Naive thymus-derived CD8-positive, alpha-beta T cell (primary cell): Measurements from ENCODE around the gene SIPA1L3. TPM values are rescaled to one million over a fixed set of nuclear protein-coding genes. Genes with fewer than 3 reads are reported as not detected.

ENCODE experiments used
- ATAC-seq, 2 donors: fragments of 150-1000 bp; cut with Tn5 transposase in 1 of 2; sonication (Bioruptor Pico), chemical (Tn5 transposase) in 1 of 2; 1 replicate in 1 of 2; 2 replicates in 1 of 2; pipeline ENCODE4 v1.10.0; 2021; ENCODE audit warnings: mild to moderate bottlenecking in 2 of 2, moderate library complexity in 2 of 2
- POLR2A ChIA-PET: fragments of 350-600 bp; sonication (Branson Sonifier 250); formaldehyde crosslinking; loops from one replicate; lab custom pipeline; 2021; ENCODE audit warnings: antibody characterized with exemption; lab: Charles Lee
- DNase-seq, 10 donors: peaks; one replicate each; pipeline versions ENCODE4 v3.0.0 to v3.0.0-alpha.2; 2020 to 2022
- H3K27ac Mint-ChIP-seq, 10 donors: one replicate each; pipeline ENCODE4 v1.8.0; 2020 to 2022; ENCODE audit warnings: mild to moderate bottlenecking in 10 of 10, mixed read lengths in 10 of 10, moderate library complexity in 4 of 10, inconsistent platforms in 1 of 10
- H3K27me3 Mint-ChIP-seq, 5 donors: one replicate each; pipeline ENCODE4 v1.8.0; 2021 to 2022; ENCODE audit warnings: mixed read lengths in 5 of 5
- H3K36me3 Mint-ChIP-seq, 3 donors: one replicate each; pipeline ENCODE4 v1.8.0; 2020 to 2022; ENCODE audit warnings: mixed read lengths in 3 of 3, mild to moderate bottlenecking in 2 of 3, inconsistent platforms in 1 of 3
- H3K4me1 Mint-ChIP-seq, 4 donors: one replicate each; pipeline ENCODE4 v1.8.0; 2021 to 2022; ENCODE audit warnings: mixed read lengths in 4 of 4
- H3K4me3 Mint-ChIP-seq, 10 donors: one replicate each; pipeline ENCODE4 v1.8.0; 2020 to 2022; ENCODE audit warnings: mild to moderate bottlenecking in 10 of 10, mixed read lengths in 10 of 10, moderate library complexity in 6 of 10, inconsistent platforms in 1 of 10
- H3K9me3 Mint-ChIP-seq, 9 donors: one replicate each; pipeline ENCODE4 v1.8.0; 2020 to 2022; ENCODE audit warnings: mixed read lengths in 9 of 9, mild to moderate bottlenecking in 3 of 9, inconsistent platforms in 1 of 9, moderate library complexity in 1 of 9
- polyA plus RNA-seq, 3 donors: library from polyadenylated mRNA; unstranded; fragments of 300-500 nt; fragmentation: Illumina TruSeq; gene quantifications; one replicate each; pipeline ENCODE4 v1.2.3, GENCODE V29; 2021
- total RNA-seq, 8 experiments: library from RNA in 2 of 8; stranded (reverse) in 2 of 8; gene quantifications; one replicate each; pipeline ENCODE4 v1.2.3 and lab custom pipeline; 2021 to 2026

SIPA1L3 gene
- total and polyA plus RNA-seq, 5 experiments from 2014 or later, result 0.66 to 34.5 (median 1.6) TPM

- POLR2A ChIA-PET, result no interaction called here
- H3K27ac Mint-ChIP-seq, result peak overlapping the region in 1 of 10 donors; percentile 19
- H3K9me3 Mint-ChIP-seq, result no peaks in the 10 kb centered on the region
- H3K4me3 Mint-ChIP-seq, result no peak overlapping the region
- H3K27me3 Mint-ChIP-seq, result peaks cover 22 to 65% (median 38%) of the 10 kb centered on the region in 5 donors
- H3K36me3 Mint-ChIP-seq, result no peaks in the 10 kb centered on the region
- peaks cover 5 to 14% (median 10%) of the 10 kb centered on the region in 4 donors for H3K4me1 Mint-ChIP-seq
- DNase-seq, result no peak
- no peak for ATAC-seq
Observed at GRCh38 chr19:38231918-38232317, 324.9 kb downstream of the SIPA1L3 start.

- POLR2A ChIA-PET, result interaction anchor here (0.7 to 1.0 kb wide), 2 partner anchors 10 to 330 kb away, joined by 3 to 4 read pairs; no protein-coding TSS in a partner anchor
- Mint-ChIP-seq H3K4me1 (peaks cover 3 to 5% (median 3%) of the 10 kb centered on the region in 4 donors), H3K9me3 (no peaks in the 10 kb centered on the region), H3K27me3 (peaks cover 17 to 49% (median 27%) of the 10 kb centered on the region in 5 donors), H3K27ac (peak overlapping the region in 2 of 10 donors; percentile 22 to 51), H3K36me3 (no peaks in the 10 kb centered on the region), H3K4me3 (no peak overlapping the region)
- ATAC-seq (peak in 1 of 2 donors; percentile 42), DNase-seq (peak; percentile 25 to 82 (median 58))
Observed at GRCh38 chr19:38233740-38234251, 326.8 kb downstream of the SIPA1L3 start.

GRCh38 chr19:38234615-38235014 is 327.6 kb downstream of the SIPA1L3 start:
- Mint-ChIP-seq H3K36me3 (no peaks in the 10 kb centered on the region), H3K9me3 (no peaks in the 10 kb centered on the region), H3K4me3 (no peak overlapping the region), H3K27ac (no peak overlapping the region), H3K27me3 (peaks cover 17 to 45% (median 25%) of the 10 kb centered on the region in 5 donors), H3K4me1 (peaks cover 0 to 4% (median 2%) of the 10 kb centered on the region in 4 donors)
- POLR2A ChIA-PET, result interaction anchor here (0.6 to 0.7 kb wide), 4 partner anchors 13 to 331 kb away, joined by 3 to 7 read pairs (median 5); no protein-coding TSS in a partner anchor
- no peak for DNase-seq
- ATAC-seq, result no peak

- POLR2A ChIA-PET, result no interaction called here
- no peak for DNase-seq
Observed at GRCh38 chr19:38239816-38240215, 332.8 kb downstream of the SIPA1L3 start.

GRCh38 chr19:38243279-38243673 is 336.3 kb downstream of the SIPA1L3 start:
- DNase-seq, result no peak
- H3K27me3 Mint-ChIP-seq, result peaks cover 0 to 10% (median 6%) of the 10 kb centered on the region in 5 donors
- peak overlapping the region in 4 of 10 donors; percentile 6 to 58 (median 40) for H3K4me3 Mint-ChIP-seq
- peak overlapping the region in 3 of 10 donors; percentile 8 to 35 (median 27) for H3K27ac Mint-ChIP-seq
- no peak for ATAC-seq
- no peaks in the 10 kb centered on the region for H3K36me3 Mint-ChIP-seq
- POLR2A ChIA-PET, result interaction anchor here (0.6 to 2.3 kb wide), 9 partner anchors 10 to 153 kb away, joined by 3 to 19 read pairs (median 3); partner anchors contain the start of genes CATSPERG, PSMD8 and SPINT2
- H3K4me1 Mint-ChIP-seq, result peaks cover 2 to 6% (median 4%) of the 10 kb centered on the region in 4 donors
- H3K9me3 Mint-ChIP-seq, result no peaks in the 10 kb centered on the region

More at GRCh38 chr19:38239816-38240215, 332.8 kb downstream of the SIPA1L3 start:
- Mint-ChIP-seq H3K36me3 (no peaks in the 10 kb centered on the region), H3K27me3 (peaks cover 3 to 15% (median 9%) of the 10 kb centered on the region in 5 donors), H3K4me1 (peaks cover 2 to 6% (median 4%) of the 10 kb centered on the region in 4 donors), H3K27ac (no peak overlapping the region), H3K9me3 (no peaks in the 10 kb centered on the region), H3K4me3 (no peak overlapping the region)
- ATAC-seq, result no peak

- no peak overlapping the region for H3K27ac Mint-ChIP-seq
- no peaks in the 10 kb centered on the region for H3K36me3 Mint-ChIP-seq
- ATAC-seq (no peak), DNase-seq (no peak)
- H3K27me3 Mint-ChIP-seq, result peaks cover 0 to 5% (median 0%) of the 10 kb centered on the region in 5 donors
- no peak overlapping the region for H3K4me3 Mint-ChIP-seq
- POLR2A ChIA-PET, result no interaction called here
- no peaks in the 10 kb centered on the region for H3K9me3 Mint-ChIP-seq
- H3K4me1 Mint-ChIP-seq, result peaks cover 2 to 6% (median 4%) of the 10 kb centered on the region in 4 donors
Observed at GRCh38 chr19:38245826-38246498, 339.0 kb downstream of the SIPA1L3 start.

- POLR2A ChIA-PET, result interaction anchor here (0.6 kb wide), 1 partner anchor 9 kb away, joined by 4 read pairs; no protein-coding TSS in a partner anchor
- H3K4me3 Mint-ChIP-seq, result no peak overlapping the region
- H3K4me1 Mint-ChIP-seq, result peaks cover 2 to 14% (median 8%) of the 10 kb centered on the region in 4 donors
- no peak for ATAC-seq
- H3K36me3 Mint-ChIP-seq, result no peaks in the 10 kb centered on the region
- peaks cover 0 to 11% (median 0%) of the 10 kb centered on the region in 5 donors for H3K27me3 Mint-ChIP-seq
- H3K27ac Mint-ChIP-seq, result no peak overlapping the region
- no peaks in the 10 kb centered on the region for H3K9me3 Mint-ChIP-seq
- no peak for DNase-seq
Observed at GRCh38 chr19:38247126-38247525, 340.1 kb downstream of the SIPA1L3 start.

- POLR2A ChIA-PET, result interaction anchor here (0.5 kb wide), 1 partner anchor 13 kb away, joined by 6 read pairs; no protein-coding TSS in a partner anchor
- DNase-seq, result no peak
Observed at GRCh38 chr19:38247734-38248268, 340.8 kb downstream of the SIPA1L3 start.

GRCh38 chr19:38248421-38248820 is 341.4 kb downstream of the SIPA1L3 start:
- no peak overlapping the region for H3K4me3 Mint-ChIP-seq
- no peaks in the 10 kb centered on the region for H3K36me3 Mint-ChIP-seq
- POLR2A ChIA-PET, result no interaction called here
- H3K27ac Mint-ChIP-seq, result no peak overlapping the region
- H3K9me3 Mint-ChIP-seq, result no peaks in the 10 kb centered on the region
- H3K27me3 Mint-ChIP-seq, result peaks cover 0 to 11% (median 0%) of the 10 kb centered on the region in 5 donors
- H3K4me1 Mint-ChIP-seq, result peaks cover 2 to 18% (median 10%) of the 10 kb centered on the region in 4 donors
- no peak for DNase-seq
- ATAC-seq, result no peak

More at GRCh38 chr19:38247734-38248268, 340.8 kb downstream of the SIPA1L3 start:
- H3K27me3 Mint-ChIP-seq, result peaks cover 0 to 11% (median 0%) of the 10 kb centered on the region in 5 donors
- peaks cover 2 to 15% (median 10%) of the 10 kb centered on the region in 4 donors for H3K4me1 Mint-ChIP-seq
- no peak overlapping the region for H3K27ac Mint-ChIP-seq
- H3K9me3 Mint-ChIP-seq, result no peaks in the 10 kb centered on the region
- no peaks in the 10 kb centered on the region for H3K36me3 Mint-ChIP-seq
- H3K4me3 Mint-ChIP-seq, result no peak overlapping the region
- ATAC-seq, result no peak

- ATAC-seq (no peak), DNase-seq (no peak)
- Mint-ChIP-seq H3K4me1 (peaks cover 0 to 26% (median 5%) of the 10 kb centered on the region in 4 donors), H3K27me3 (peaks cover 4 to 19% (median 5%) of the 10 kb centered on the region in 5 donors), H3K27ac (no peak overlapping the region), H3K9me3 (no peaks in the 10 kb centered on the region), H3K4me3 (no peak overlapping the region), H3K36me3 (no peaks in the 10 kb centered on the region)
- POLR2A ChIA-PET, result no interaction called here
Observed at GRCh38 chr19:38250428-38250820, 343.4 kb downstream of the SIPA1L3 start.

- ATAC-seq (no peak), DNase-seq (no peak)
- Mint-ChIP-seq H3K9me3 (no peaks in the 10 kb centered on the region), H3K27ac (peak overlapping the region in 1 of 10 donors; percentile 16), H3K27me3 (peaks cover 7 to 24% (median 8%) of the 10 kb centered on the region in 5 donors), H3K4me3 (no peak overlapping the region), H3K4me1 (peaks cover 0 to 29% (median 5%) of the 10 kb centered on the region in 4 donors), H3K36me3 (no peaks in the 10 kb centered on the region)
- POLR2A ChIA-PET, result no interaction called here
Observed at GRCh38 chr19:38250821-38251563, 344.0 kb downstream of the SIPA1L3 start.

GRCh38 chr19:38251564-38252051 is 344.6 kb downstream of the SIPA1L3 start:
- DNase-seq (no peak), ATAC-seq (no peak)
- POLR2A ChIA-PET, result no interaction called here
- Mint-ChIP-seq H3K36me3 (no peaks in the 10 kb centered on the region), H3K27ac (peak overlapping the region in 3 of 10 donors; percentile 16 to 66 (median 48)), H3K9me3 (no peaks in the 10 kb centered on the region), H3K4me1 (peaks cover under 1 to 30% (median 5%) of the 10 kb centered on the region in 4 donors), H3K27me3 (peaks cover 8 to 25% (median 9%) of the 10 kb centered on the region in 5 donors), H3K4me3 (peak overlapping the region in 1 of 10 donors; percentile 42)
